Uterus (tissue), 2 donors: ENCODE measurements around the gene LUZP2.

Experiments used
- POLR2A ChIP-seq, 2 donors: fragments of 450-650 bp; IDR thresholded peaks; one replicate each; pipeline ENCODE4 v1.6.1; 2016; ENCODE audit warnings: antibody characterized with exemption in 2 of 2, mild to moderate bottlenecking in 1 of 2, moderate library complexity in 1 of 2
- TF ChIP-seq, protein P1 (sequence below), 4 experiments: fragments of 200-600 bp in 2 of 4; fragments of 450-650 bp in 2 of 4; sonication (generic) in 2 of 4; IDR thresholded peaks; one replicate each; pipeline ENCODE4 v1.5.1; 2016 to 2019; ENCODE audit warnings: antibody characterized with exemption in 4 of 4, mild to moderate bottlenecking in 2 of 4, moderate library complexity in 1 of 4

DNA sequence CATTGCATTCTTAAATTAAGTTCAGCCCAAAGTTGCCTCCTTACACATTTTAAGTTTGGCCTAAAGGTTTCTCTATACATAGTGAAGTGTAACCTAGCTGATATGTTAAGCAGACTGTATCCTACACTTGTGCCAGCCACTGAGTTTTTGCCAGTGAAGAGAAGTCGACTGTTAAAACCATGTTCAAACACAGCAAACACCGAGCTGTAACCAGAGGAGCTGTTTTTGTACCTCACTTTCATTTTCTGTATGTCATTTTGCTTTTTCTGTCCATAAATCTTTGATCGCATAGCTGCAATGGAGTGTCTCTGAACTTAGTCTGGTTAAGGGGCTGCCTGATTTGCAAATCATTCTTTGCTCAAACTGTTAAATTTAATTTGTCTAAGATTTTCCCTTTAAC, 403.7 kb downstream of the LUZP2 start:
- TF ChIP-seq, protein P1, sequence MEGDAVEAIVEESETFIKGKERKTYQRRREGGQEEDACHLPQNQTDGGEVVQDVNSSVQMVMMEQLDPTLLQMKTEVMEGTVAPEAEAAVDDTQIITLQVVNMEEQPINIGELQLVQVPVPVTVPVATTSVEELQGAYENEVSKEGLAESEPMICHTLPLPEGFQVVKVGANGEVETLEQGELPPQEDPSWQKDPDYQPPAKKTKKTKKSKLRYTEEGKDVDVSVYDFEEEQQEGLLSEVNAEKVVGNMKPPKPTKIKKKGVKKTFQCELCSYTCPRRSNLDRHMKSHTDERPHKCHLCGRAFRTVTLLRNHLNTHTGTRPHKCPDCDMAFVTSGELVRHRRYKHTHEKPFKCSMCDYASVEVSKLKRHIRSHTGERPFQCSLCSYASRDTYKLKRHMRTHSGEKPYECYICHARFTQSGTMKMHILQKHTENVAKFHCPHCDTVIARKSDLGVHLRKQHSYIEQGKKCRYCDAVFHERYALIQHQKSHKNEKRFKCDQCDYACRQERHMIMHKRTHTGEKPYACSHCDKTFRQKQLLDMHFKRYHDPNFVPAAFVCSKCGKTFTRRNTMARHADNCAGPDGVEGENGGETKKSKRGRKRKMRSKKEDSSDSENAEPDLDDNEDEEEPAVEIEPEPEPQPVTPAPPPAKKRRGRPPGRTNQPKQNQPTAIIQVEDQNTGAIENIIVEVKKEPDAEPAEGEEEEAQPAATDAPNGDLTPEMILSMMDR (IDR thresholded peaks at IDR 0.05) = no peak
- no peak for TF ChIP-seq POLR2A (IDR thresholded peaks at IDR 0.05)
